ENCODE results near the gene CMC2. TPM values are rescaled to one million over a fixed set of nuclear protein-coding genes. Genes with fewer than 3 reads are reported as not detected.

The CMC2 gene
- total RNA-seq, 1 donor from 2014 or later: 96.3 TPM

DNA sequence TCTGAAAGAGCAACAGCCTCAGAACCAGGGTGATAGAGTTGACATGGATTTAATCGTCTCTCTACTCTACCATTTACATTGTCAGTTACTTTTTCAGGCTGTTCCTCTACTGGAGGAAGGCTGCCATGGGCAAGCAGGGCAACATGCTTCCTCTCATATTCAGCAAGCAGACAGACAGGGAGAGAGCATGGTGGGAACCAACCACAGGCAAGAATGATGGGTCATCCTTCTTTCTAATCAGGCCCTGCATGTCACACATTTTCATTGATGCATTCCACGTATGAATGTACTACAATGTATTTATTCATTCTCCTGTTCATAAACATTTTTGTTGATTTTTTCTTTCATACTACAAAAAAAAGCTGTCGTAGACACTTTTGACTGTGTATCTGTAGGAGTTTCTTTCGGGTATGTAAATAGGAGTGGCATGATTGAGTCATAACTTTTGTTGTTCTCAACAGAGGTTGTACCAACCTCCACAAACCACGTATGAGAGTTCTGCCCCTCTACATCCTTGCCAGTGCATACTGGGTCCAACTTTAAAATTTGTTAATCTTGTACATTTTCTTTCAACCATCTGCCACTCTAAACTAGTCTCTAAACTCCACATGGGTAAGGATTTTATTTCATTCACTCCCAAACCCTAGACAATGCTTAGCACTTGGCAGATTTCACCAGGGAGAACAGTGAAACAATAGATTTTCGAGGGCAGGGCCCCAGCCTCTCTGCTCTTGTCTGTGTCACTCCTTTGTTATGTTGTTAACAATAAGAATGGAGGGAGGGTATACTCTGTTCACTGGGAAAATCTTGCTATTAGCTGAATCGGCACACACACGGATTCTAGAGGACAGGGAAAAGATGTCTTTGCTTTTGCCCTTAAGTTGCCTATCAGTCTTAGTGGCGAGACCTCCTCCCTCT, 58.7 kb downstream of the CMC2 start:
- no peak overlapping the region for H3K4me3 ChIP-seq (ENCODE audit: low read depth, low read length)
- no peak for DNase-seq (ENCODE audit: low read depth)
- TF ChIP-seq, protein P1, sequence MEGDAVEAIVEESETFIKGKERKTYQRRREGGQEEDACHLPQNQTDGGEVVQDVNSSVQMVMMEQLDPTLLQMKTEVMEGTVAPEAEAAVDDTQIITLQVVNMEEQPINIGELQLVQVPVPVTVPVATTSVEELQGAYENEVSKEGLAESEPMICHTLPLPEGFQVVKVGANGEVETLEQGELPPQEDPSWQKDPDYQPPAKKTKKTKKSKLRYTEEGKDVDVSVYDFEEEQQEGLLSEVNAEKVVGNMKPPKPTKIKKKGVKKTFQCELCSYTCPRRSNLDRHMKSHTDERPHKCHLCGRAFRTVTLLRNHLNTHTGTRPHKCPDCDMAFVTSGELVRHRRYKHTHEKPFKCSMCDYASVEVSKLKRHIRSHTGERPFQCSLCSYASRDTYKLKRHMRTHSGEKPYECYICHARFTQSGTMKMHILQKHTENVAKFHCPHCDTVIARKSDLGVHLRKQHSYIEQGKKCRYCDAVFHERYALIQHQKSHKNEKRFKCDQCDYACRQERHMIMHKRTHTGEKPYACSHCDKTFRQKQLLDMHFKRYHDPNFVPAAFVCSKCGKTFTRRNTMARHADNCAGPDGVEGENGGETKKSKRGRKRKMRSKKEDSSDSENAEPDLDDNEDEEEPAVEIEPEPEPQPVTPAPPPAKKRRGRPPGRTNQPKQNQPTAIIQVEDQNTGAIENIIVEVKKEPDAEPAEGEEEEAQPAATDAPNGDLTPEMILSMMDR (conservative IDR thresholded peaks at IDR 0.05; ENCODE audit: low read depth, low read length): no peak

DNA sequence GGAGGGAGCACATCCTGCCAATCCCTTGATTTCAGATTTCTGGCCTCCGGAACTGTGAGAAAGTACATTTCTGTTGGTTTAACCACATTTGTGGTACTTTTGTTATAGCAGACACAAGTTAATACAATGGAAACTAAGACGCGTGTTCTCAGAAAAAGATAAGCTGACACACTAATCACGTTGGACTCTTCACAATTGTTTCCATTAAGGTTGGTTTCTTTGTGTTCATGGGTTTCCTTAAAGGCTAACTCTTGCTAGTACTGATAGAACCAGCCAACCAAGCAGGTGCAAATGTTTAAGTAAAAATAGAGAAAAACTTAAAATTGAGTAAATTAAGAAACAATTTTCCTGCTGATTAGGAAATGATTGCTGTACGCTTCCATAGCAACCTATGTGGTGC, 59.4 kb downstream of the CMC2 start:
- no peak for DNase-seq (ENCODE audit: low read depth)
- H3K4me3 ChIP-seq (ENCODE audit: low read depth, low read length): no peak overlapping the region
- TF ChIP-seq, protein P1 (conservative IDR thresholded peaks at IDR 0.05; ENCODE audit: low read depth, low read length): no peak

- no peak for DNase-seq (ENCODE audit: low read depth)
- no peak overlapping the region for H3K4me3 ChIP-seq (ENCODE audit: low read depth, low read length)
- TF ChIP-seq, protein P1 (conservative IDR thresholded peaks at IDR 0.05; ENCODE audit: low read depth, low read length): no peak
Observed at GRCh38 chr16:80946481-80946880, 60.2 kb downstream of the CMC2 start.

DNA sequence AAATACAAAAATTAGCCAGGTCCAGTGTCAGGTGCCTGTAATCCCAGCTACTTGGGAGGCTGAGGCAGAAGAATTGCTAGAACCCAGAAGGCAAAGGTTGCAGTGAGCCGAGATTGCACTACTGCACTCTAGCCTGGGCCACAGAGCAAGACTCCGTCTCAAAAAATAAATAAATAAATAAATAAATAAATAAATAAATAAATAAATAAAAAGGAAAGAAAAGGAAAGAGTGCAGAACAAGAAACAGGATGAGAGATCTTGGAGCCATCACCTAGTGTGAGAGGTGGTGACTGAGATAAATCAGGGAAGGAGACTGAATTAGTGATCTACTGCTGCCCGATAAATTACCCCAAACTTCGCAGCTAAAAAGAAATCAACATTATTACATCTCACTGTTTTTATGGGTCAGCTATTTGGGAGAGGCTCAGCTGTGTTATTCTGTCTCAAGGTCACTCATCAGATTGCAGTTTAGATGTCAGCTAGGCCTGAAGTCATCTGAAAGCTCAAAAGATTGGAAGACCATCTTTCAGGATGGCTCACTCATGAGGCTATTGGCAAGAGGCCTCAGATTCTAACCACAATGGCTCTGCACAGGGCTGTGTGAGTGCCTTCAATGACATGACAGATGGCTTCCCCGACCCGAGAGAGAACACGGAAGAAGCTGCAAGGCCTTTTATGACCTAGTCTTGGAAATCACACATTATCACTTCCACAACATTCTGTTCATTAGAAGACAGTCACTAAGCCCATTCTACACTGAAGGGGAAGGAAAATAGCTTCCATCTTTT, 66.4 kb downstream of the CMC2 start:
- TF ChIP-seq, protein P1 (conservative IDR thresholded peaks at IDR 0.05; ENCODE audit: low read depth, low read length): no peak
- no peak overlapping the region for H3K4me3 ChIP-seq (ENCODE audit: low read depth, low read length)
- DNase-seq (ENCODE audit: low read depth): no peak

DNA sequence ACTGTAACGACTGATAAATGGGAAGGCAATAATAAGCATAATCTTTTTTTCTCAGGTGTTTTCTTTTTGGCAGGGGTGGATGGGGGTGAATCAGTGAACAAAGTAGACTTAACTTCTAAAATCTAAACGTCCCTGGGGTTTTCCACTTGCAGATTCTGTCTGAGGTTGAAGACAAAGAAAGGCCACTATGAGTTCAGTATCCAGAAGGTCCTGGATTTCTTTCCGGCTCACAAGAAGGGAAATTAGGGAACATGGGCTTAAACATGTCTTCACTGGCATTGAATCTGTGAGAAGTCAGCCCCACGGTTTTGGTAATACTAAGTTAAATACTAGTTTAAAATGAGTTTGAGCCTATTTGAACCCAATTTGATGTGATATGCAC, 67.8 kb downstream of the CMC2 start:
- H3K4me3 ChIP-seq (ENCODE audit: low read depth, low read length): no peak overlapping the region
- TF ChIP-seq, protein P1 (conservative IDR thresholded peaks at IDR 0.05; ENCODE audit: low read depth, low read length): no peak
- no peak for DNase-seq (ENCODE audit: low read depth)

DNA sequence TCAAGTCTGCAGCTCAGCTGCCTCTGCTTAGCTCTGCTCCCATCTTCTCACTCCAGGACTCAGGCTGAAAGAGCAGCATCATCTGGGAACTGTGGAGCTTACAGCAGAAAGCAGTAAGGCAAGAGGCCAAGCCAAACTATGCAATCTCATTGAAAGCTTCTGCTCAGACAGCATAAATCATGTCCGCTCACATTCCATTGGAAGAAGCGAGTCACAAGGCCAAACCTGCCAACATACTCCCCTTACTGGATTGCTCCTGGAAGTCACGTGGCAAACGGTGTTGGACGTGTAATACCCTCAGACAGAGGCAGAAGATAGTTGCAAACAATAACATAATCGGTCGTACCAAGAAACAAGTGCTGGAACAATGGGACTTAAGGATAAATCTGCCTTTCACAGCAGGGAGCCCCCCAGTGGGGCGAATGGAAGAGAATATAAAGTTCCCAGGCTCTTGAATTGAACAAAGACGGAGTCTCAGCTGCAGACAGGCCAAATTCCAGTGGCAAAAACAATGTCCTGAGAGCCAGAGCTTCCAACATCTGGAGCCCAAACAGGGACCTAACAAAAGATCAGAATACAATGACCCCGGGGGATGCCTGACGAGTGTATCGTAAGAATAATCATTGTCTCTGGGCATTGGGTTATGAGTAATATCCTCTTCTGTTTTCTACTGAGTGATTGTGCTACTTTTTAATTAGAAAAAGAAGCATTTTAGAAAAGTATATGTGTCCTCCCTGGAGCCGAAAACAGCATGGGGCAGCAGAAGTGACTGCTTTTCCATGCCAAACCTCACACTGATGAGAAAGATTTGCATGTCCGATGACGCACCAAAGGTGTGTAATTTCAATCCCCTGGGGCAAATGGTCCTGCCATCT, 68.4 kb downstream of the CMC2 start:
- TF ChIP-seq, protein P1 (conservative IDR thresholded peaks at IDR 0.05; ENCODE audit: low read depth, low read length): no peak
- no peak overlapping the region for H3K4me3 ChIP-seq (ENCODE audit: low read depth, low read length)
- no peak for DNase-seq (ENCODE audit: low read depth)
